ENCODE results near the gene SLC25A21. TPM values are rescaled to one million over a fixed set of nuclear protein-coding genes. Genes with fewer than 3 reads are reported as not detected.

The SLC25A21 gene
- total RNA-seq, 1 experiment from 2014 or later = 2.1 TPM

DNA sequence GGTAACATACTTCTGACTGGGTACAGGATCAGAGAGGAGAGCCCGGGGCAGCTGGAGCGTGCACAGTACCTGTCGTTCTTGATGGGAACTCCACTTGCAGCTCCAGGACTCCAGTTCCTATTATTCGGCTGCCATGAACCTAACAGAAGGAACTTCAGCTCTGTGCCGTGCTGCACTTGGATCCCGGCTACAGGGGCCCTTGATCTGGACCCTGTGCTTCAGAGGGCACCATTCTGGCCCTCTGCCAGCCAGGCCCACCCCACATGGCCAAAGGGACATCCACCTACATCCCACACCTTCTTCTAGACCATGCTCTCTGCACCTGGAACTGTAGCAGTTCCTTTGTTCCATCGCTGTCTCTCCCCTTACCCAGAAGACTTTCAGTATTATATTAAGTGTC is 452.6 kb downstream of the SLC25A21 start:
- no peaks in the 10 kb centered on the region for H3K9me3 ChIP-seq (ENCODE audit: control insufficient read depth, insufficient read depth, low read depth, low read length)
- no TSS peak for BruUV-seq (replicated peaks)
- intact Hi-C loops (cut with micrococcal nuclease; ENCODE audit: unreplicated experiment) = no loop called here
- ATAC-seq (no peak), DNase-seq (ENCODE audit: low read depth, low spot score) (no peak)
- ChIA-PET CTCF (no interaction called here), POLR2A (interaction anchor here (0.5 kb wide), 1 partner anchor 428 kb away, joined by 3 read pairs; no protein-coding TSS in a partner anchor)
- no peaks in the 10 kb centered on the region for H3K27me3 ChIP-seq (ENCODE audit: control insufficient read depth, insufficient read depth, low read length)
- no peak overlapping the region for H3K4me3 ChIP-seq (ENCODE audit: low read depth in 2 of 2, low read length in 2 of 2)
- no peak for TF ChIP-seq SIN3A (IDR thresholded peaks at IDR 0.05; ENCODE audit: borderline replicate concordance, insufficient read depth, low read depth, low read length)
- TF ChIP-seq, protein P1, sequence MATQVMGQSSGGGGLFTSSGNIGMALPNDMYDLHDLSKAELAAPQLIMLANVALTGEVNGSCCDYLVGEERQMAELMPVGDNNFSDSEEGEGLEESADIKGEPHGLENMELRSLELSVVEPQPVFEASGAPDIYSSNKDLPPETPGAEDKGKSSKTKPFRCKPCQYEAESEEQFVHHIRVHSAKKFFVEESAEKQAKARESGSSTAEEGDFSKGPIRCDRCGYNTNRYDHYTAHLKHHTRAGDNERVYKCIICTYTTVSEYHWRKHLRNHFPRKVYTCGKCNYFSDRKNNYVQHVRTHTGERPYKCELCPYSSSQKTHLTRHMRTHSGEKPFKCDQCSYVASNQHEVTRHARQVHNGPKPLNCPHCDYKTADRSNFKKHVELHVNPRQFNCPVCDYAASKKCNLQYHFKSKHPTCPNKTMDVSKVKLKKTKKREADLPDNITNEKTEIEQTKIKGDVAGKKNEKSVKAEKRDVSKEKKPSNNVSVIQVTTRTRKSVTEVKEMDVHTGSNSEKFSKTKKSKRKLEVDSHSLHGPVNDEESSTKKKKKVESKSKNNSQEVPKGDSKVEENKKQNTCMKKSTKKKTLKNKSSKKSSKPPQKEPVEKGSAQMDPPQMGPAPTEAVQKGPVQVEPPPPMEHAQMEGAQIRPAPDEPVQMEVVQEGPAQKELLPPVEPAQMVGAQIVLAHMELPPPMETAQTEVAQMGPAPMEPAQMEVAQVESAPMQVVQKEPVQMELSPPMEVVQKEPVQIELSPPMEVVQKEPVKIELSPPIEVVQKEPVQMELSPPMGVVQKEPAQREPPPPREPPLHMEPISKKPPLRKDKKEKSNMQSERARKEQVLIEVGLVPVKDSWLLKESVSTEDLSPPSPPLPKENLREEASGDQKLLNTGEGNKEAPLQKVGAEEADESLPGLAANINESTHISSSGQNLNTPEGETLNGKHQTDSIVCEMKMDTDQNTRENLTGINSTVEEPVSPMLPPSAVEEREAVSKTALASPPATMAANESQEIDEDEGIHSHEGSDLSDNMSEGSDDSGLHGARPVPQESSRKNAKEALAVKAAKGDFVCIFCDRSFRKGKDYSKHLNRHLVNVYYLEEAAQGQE (IDR thresholded peaks at IDR 0.05; ENCODE audit: insufficient read depth in 1 of 2, low read depth in 2 of 2, low read length in 1 of 2) = no peak
- no peak for TF ChIP-seq POLR2AphosphoS5 (IDR thresholded peaks at IDR 0.05; ENCODE audit: low read depth, low read length)
- TF ChIP-seq, protein P2, sequence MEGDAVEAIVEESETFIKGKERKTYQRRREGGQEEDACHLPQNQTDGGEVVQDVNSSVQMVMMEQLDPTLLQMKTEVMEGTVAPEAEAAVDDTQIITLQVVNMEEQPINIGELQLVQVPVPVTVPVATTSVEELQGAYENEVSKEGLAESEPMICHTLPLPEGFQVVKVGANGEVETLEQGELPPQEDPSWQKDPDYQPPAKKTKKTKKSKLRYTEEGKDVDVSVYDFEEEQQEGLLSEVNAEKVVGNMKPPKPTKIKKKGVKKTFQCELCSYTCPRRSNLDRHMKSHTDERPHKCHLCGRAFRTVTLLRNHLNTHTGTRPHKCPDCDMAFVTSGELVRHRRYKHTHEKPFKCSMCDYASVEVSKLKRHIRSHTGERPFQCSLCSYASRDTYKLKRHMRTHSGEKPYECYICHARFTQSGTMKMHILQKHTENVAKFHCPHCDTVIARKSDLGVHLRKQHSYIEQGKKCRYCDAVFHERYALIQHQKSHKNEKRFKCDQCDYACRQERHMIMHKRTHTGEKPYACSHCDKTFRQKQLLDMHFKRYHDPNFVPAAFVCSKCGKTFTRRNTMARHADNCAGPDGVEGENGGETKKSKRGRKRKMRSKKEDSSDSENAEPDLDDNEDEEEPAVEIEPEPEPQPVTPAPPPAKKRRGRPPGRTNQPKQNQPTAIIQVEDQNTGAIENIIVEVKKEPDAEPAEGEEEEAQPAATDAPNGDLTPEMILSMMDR (IDR thresholded peaks at IDR 0.05) = no peak
- TF ChIP-seq TCF7L2 (IDR thresholded peaks at IDR 0.05; ENCODE audit: low read depth, low read length) = no peak
- no peaks in the 10 kb centered on the region for H3K36me3 ChIP-seq (ENCODE audit: control insufficient read depth, insufficient read depth, low read length)
- no peaks in the 10 kb centered on the region for H3K4me1 ChIP-seq (ENCODE audit: control insufficient read depth, insufficient read depth, low read length)
- in situ Hi-C loops (cut with HindIII; ENCODE audit: low pct_unique_long_range_greater_than_20kb, low sequenced_read_pairs) = no loop called here
- H3K27ac ChIP-seq (ENCODE audit: low read length) = no peak overlapping the region

DNA sequence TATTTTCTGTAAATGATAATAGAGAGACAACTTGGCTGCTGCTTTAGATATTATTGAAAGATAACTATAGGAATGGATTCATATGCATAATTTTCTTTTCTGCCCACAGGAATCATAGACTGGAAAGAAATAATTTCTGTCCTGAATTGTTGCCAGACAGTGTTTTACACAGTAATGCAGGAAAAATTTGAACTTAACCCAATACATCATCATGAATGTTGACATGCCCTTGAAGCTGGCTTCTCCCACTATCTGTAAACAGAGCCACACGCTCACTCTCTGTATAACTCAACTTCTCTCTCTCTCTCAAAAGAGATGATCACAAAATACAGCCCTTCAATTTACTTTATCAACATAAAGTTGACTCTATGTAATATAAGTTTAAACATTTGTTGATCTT is 454.2 kb downstream of the SLC25A21 start:
- TF ChIP-seq SIN3A (IDR thresholded peaks at IDR 0.05; ENCODE audit: borderline replicate concordance, insufficient read depth, low read depth, low read length) (no peak), TCF7L2 (IDR thresholded peaks at IDR 0.05; ENCODE audit: low read depth, low read length) (no peak), POLR2AphosphoS5 (IDR thresholded peaks at IDR 0.05; ENCODE audit: low read depth, low read length) (no peak)
- TF ChIP-seq, protein P2 (IDR thresholded peaks at IDR 0.05) = no peak
- TF ChIP-seq, protein P1 (IDR thresholded peaks at IDR 0.05; ENCODE audit: insufficient read depth in 1 of 2, low read depth in 2 of 2, low read length in 1 of 2) = no peak
- ChIA-PET POLR2A (no interaction called here), CTCF (no interaction called here)
- no peaks in the 10 kb centered on the region for H3K9me3 ChIP-seq (ENCODE audit: control insufficient read depth, insufficient read depth, low read depth, low read length)
- intact Hi-C loops (cut with micrococcal nuclease; ENCODE audit: unreplicated experiment) (no loop called here), in situ Hi-C loops (cut with HindIII; ENCODE audit: low pct_unique_long_range_greater_than_20kb, low sequenced_read_pairs) (no loop called here)
- no peak for DNase-seq (ENCODE audit: low read depth, low spot score)
- ATAC-seq = no peak
- no peaks in the 10 kb centered on the region for H3K36me3 ChIP-seq (ENCODE audit: control insufficient read depth, insufficient read depth, low read length)
- H3K27me3 ChIP-seq (ENCODE audit: control insufficient read depth, insufficient read depth, low read length) = no peaks in the 10 kb centered on the region
- no peaks in the 10 kb centered on the region for H3K4me1 ChIP-seq (ENCODE audit: control insufficient read depth, insufficient read depth, low read length)
- BruUV-seq (replicated peaks) = no TSS peak
- H3K4me3 ChIP-seq (ENCODE audit: low read depth in 2 of 2, low read length in 2 of 2) = no peak overlapping the region
- no peak overlapping the region for H3K27ac ChIP-seq (ENCODE audit: low read length)
